ENCODE data around the gene ZNF511.

Gene ZNF511

DNA sequence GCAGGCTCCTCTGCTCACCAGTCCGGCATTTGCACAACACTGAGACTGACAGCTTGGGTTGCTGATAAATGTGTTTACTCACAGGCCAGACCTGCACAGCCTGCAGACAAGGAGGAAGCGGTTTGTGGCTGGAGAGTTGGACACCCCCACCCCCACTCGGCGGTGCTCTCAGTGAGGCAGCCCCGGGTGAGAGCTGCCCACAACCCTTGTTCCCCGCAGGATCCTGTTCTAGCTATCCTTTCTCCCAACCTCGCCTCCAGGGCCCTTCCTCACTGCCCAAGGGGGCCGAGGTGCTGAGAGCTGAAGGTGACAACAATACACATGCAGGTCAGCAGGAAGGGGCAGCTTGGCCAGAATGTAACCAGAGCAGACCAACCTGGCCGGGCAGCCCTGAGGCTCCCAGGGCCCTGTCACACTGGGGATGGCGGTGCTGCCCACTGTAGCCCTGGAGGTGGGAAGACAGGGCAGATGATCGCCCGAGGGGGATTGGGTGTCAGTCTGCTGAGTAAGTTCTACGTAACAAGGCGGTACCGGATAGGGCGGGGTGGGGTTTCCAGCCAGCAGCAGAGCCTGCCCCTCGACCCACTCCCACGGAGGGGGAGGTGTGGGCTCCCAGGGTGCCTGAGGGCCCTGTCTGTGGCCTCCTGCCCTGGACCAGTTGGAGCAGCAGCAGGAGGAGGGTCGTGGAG, 30.0 kb upstream of the ZNF511 start:
- TF ChIP-seq, protein P1, sequence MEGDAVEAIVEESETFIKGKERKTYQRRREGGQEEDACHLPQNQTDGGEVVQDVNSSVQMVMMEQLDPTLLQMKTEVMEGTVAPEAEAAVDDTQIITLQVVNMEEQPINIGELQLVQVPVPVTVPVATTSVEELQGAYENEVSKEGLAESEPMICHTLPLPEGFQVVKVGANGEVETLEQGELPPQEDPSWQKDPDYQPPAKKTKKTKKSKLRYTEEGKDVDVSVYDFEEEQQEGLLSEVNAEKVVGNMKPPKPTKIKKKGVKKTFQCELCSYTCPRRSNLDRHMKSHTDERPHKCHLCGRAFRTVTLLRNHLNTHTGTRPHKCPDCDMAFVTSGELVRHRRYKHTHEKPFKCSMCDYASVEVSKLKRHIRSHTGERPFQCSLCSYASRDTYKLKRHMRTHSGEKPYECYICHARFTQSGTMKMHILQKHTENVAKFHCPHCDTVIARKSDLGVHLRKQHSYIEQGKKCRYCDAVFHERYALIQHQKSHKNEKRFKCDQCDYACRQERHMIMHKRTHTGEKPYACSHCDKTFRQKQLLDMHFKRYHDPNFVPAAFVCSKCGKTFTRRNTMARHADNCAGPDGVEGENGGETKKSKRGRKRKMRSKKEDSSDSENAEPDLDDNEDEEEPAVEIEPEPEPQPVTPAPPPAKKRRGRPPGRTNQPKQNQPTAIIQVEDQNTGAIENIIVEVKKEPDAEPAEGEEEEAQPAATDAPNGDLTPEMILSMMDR (IDR thresholded peaks at IDR 0.05; ENCODE audit: low read depth, low read length, missing control alignments): no peak
- no peak for DNase-seq (ENCODE audit: extremely low read depth, low read depth)
- no peak overlapping the region for H3K4me3 ChIP-seq (replicated peaks; ENCODE audit: low read depth, low read length)

DNA sequence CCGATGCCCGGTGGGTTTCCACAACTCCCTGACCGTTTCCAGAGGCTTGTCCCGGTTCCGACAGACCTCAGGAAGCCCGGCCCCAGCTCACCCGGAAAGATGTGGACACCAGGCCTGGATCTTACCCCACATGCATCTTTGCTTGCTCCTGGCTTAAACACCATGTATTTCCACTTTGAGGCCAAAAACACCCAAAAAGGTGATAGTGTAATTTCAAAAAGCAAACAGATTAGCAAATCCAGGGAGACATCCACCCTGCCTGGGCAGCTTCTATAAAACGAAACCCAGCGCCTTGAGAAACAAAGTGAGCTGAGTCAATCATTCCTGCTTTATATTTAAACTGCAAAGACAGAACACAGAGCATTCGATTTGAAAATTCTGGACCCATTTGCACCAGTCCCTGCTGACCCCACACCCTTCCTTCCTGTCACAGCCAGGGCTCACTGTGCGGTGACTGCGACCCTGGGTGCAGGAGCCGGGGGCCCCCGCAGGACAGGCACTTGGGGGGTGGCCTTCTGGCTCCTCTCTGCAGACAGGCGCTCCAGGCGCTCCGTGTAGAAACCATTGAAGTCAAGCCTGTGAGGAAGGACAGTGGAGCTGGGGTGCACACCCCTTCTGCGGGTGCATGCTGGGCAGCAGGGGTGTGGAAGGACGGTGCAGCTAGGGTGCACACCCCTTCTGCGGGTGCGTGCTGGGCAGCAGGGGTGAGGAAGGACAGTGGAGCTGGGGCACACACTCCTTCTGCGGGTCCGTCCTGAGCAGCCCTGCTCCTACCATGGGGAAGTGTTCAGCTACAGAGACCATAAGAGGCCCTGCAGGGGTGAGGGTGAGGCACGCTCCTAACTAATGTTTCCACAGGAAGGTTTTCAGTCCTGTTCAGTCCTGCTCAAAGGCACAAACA, 29.1 kb upstream of the ZNF511 start:
- DNase-seq (ENCODE audit: extremely low read depth, low read depth): no peak
- H3K4me3 ChIP-seq (replicated peaks; ENCODE audit: low read depth, low read length): no peak overlapping the region
- TF ChIP-seq, protein P1 (IDR thresholded peaks at IDR 0.05; ENCODE audit: low read depth, low read length, missing control alignments): no peak

GRCh38 chr10:133280391-133281059, 28.2 kb upstream of the ZNF511 start:
- DNase-seq (ENCODE audit: extremely low read depth, low read depth): no peak
- no peak overlapping the region for H3K4me3 ChIP-seq (replicated peaks; ENCODE audit: low read depth, low read length)
- TF ChIP-seq, protein P1 (IDR thresholded peaks at IDR 0.05; ENCODE audit: low read depth, low read length, missing control alignments): no peak

DNA sequence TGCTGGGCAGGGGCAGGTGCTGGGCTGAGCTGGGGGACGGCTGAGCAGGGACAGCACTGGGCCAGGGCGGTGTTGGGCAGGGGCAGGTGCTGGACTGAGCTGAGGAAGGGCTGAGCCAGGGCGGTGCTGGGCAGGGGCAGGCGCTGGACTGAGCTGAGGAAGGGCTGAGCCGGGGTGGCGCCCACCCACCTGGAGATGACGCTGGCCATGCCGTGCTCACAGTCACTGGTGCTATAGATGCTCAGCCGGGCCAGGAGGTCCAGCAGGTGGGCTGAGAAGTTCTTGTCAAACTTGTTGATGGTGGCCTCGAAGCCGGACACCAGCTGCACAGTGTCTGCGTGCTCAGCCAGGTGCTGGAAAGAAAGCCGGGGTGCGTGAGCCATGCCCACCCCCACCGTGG, 27.6 kb upstream of the ZNF511 start:
- no peak overlapping the region for H3K4me3 ChIP-seq (replicated peaks; ENCODE audit: low read depth, low read length)
- TF ChIP-seq, protein P1 (IDR thresholded peaks at IDR 0.05; ENCODE audit: low read depth, low read length, missing control alignments): no peak
- DNase-seq (ENCODE audit: extremely low read depth, low read depth): no peak

- H3K4me3 ChIP-seq (replicated peaks; ENCODE audit: low read depth, low read length): no peak overlapping the region
- TF ChIP-seq, protein P1 (IDR thresholded peaks at IDR 0.05; ENCODE audit: low read depth, low read length, missing control alignments): no peak
- DNase-seq (ENCODE audit: extremely low read depth, low read depth): no peak
These were observed 26.9 kb upstream of the ZNF511 start for GRCh38 chr10:133281628-133282372.

DNA sequence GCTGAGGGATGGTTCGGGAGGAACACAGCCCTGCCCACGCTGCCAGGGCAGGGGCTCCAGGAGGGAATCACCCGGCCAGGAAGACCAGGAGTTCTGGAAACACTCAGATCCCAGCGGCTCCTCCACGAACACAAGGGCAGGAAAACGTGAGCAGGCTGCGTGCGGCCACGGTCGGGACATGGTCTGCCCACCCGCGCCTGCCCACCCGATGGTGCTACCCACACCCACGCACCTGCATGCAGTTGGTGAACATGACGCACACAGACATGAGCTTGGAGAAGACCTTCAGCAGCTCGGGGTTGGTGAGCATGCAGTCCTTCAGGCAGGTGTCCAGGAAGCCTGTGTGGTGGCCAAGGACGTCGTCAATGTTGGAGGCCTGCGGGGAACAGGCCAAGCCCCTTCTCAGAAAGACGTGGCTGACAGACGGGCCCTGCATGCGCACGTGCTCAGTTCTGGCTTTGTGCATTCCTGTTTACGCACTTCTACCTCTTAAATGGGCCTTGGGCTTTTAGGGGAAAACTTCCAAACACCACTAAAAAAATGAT, 25.8 kb upstream of the ZNF511 start:
- DNase-seq (ENCODE audit: extremely low read depth, low read depth): no peak
- TF ChIP-seq, protein P1 (IDR thresholded peaks at IDR 0.05; ENCODE audit: low read depth, low read length, missing control alignments): no peak
- no peak overlapping the region for H3K4me3 ChIP-seq (replicated peaks; ENCODE audit: low read depth, low read length)

All from HFF-Myc (cell line).